OCI-LY1 (cell line): ENCODE measurements around the gene HOXC4.

Source experiments
- H2AFZ ChIP-seq: fragments of 200-600 bp; sonication (generic), shearing (Covaris generic); 2 replicates; pipeline ENCODE4 v1.6.0; 2014; ENCODE audit warnings: antibody characterized with exemption, mild to moderate bottlenecking, low read length
- H3F3A ChIP-seq: fragments of 200-600 bp; sonication (generic), shearing (Covaris generic); 2 replicates; pipeline ENCODE4 v1.6.0; 2014; ENCODE audit warnings: mild to moderate bottlenecking, antibody characterized with exemption, low read length, moderate library complexity; ENCODE audit not compliant: insufficient read depth
- H3K27ac ChIP-seq: fragments of 200-600 bp; sonication (generic); 2 replicates; pipeline ENCODE4 v1.5.1; 2014; ENCODE audit warnings: low read length, mixed run types, mild to moderate bottlenecking, low read depth; ENCODE audit not compliant: poor library complexity, severe bottlenecking
- H3K27me3 ChIP-seq: fragments of 200-600 bp; sonication (generic); 2 replicates; pipeline ENCODE4 v1.6.0; 2014; ENCODE audit warnings: antibody characterized with exemption, mild to moderate bottlenecking, low read length, moderate library complexity; ENCODE audit not compliant: insufficient read depth
- H3K36me3 ChIP-seq: fragments of 200-600 bp; sonication (generic); 2 replicates; pipeline ENCODE4 v1.6.1; 2014; ENCODE audit warnings: mild to moderate bottlenecking, antibody characterized with exemption, low read length, moderate library complexity, mixed read lengths; ENCODE audit not compliant: insufficient read depth
- H3K4me1 ChIP-seq: fragments of 200-600 bp; sonication (generic); 2 replicates; pipeline ENCODE4 v1.5.1; 2014; ENCODE audit warnings: mild to moderate bottlenecking, low read length, moderate library complexity; ENCODE audit not compliant: insufficient read depth, severe bottlenecking
- H3K4me2 ChIP-seq: fragments of 200-600 bp; sonication (generic), shearing (Covaris generic); 2 replicates; pipeline ENCODE4 v1.6.1; 2014; ENCODE audit warnings: low read length
- H3K4me3 ChIP-seq: fragments of 200-600 bp; sonication (generic); 2 replicates; pipeline ENCODE4 v1.5.1; 2014; ENCODE audit warnings: low read length, low read depth, mild to moderate bottlenecking, mixed read lengths; ENCODE audit not compliant: poor library complexity, severe bottlenecking
- H3K79me2 ChIP-seq: fragments of 200-600 bp; shearing (Covaris generic); 2 replicates; pipeline ENCODE4 v1.6.1; 2016; ENCODE audit warnings: mixed run types, low read length, mixed read lengths; ENCODE audit not compliant: insufficient read depth
- H3K9ac ChIP-seq: fragments of 200-600 bp; sonication (generic), shearing (Covaris generic); 2 replicates; pipeline ENCODE4 v1.6.1; 2014; ENCODE audit warnings: mild to moderate bottlenecking, low read length, mixed read lengths
- H3K9me2 ChIP-seq: fragments of 200-600 bp; sonication (generic), shearing (Covaris generic); 2 replicates; pipeline ENCODE4 v1.6.1; 2014; ENCODE audit warnings: low read depth, mild to moderate bottlenecking, low read length, mixed read lengths
- H3K9me3 ChIP-seq: fragments of 200-600 bp; shearing (Covaris generic); 2 replicates; pipeline ENCODE4 v1.6.1; 2014; ENCODE audit warnings: low read length, mixed read lengths
- H4K20me1 ChIP-seq: fragments of 200-600 bp; sonication (generic), shearing (Covaris generic); 2 replicates; pipeline ENCODE4 v1.6.0; 2016; ENCODE audit warnings: mild to moderate bottlenecking, low read length; ENCODE audit not compliant: insufficient read depth
- CTCF ChIP-seq: fragments of 200-600 bp; sonication (generic), shearing (Covaris generic); IDR thresholded peaks from 2 replicates; pipeline ENCODE4 v1.5.1; 2017; ENCODE audit warnings: mild to moderate bottlenecking, antibody characterized with exemption, low read length, moderate library complexity, mixed read lengths
- EZH2 ChIP-seq: fragments of 200-600 bp; sonication (generic), shearing (Covaris generic); IDR thresholded peaks from 2 replicates; pipeline ENCODE4 v1.8.0; 2017; ENCODE audit warnings: borderline replicate concordance, mixed run types, mild to moderate bottlenecking, antibody characterized with exemption, low read length, moderate library complexity, mixed read lengths

Gene HOXC4

GRCh38 chr12:54053751-54054741 lies at the start of gene HOXC4:
Gene HOXC4 (plus strand): TSS chr12:54053835. CDS start chr12:54053923, 88 bp downstream.
- H3K79me2 ChIP-seq = no peaks in the 10 kb centered on the region
- H4K20me1 ChIP-seq = no peaks in the 10 kb centered on the region
- H3F3A ChIP-seq = no peaks in the 10 kb centered on the region
- H3K9ac ChIP-seq = peak within 1 kb of the TSS; percentile 91
- peak within 1 kb of the TSS; percentile 81 for H3K4me2 ChIP-seq
- H3K4me1 ChIP-seq = peaks cover 31% of the 10 kb centered on the region
- peak within 1 kb of the TSS; percentile 65 for H2AFZ ChIP-seq
- TF ChIP-seq CTCF (no peak), EZH2 (no peak)
- H3K36me3 ChIP-seq = no peaks in the 10 kb centered on the region
- peak within 1 kb of the TSS; percentile 62 for H3K27ac ChIP-seq
- H3K9me2 ChIP-seq = no peaks in the 10 kb centered on the region
- H3K4me3 ChIP-seq = peak within 1 kb of the TSS; percentile 77
- no peaks in the 10 kb centered on the region for H3K9me3 ChIP-seq
- no peaks in the 10 kb centered on the region for H3K27me3 ChIP-seq

- no peak overlapping the region for H3K4me3 ChIP-seq
- no peak overlapping the region for H2AFZ ChIP-seq
- no peaks in the 10 kb centered on the region for H3K36me3 ChIP-seq
- no peaks in the 10 kb centered on the region for H3K79me2 ChIP-seq
- H3F3A ChIP-seq = no peaks in the 10 kb centered on the region
- H3K9ac ChIP-seq = no peak overlapping the region
- H3K27me3 ChIP-seq = no peaks in the 10 kb centered on the region
- peaks cover 6% of the 10 kb centered on the region for H3K4me1 ChIP-seq
- no peaks in the 10 kb centered on the region for H4K20me1 ChIP-seq
- no peak overlapping the region for H3K27ac ChIP-seq
- TF ChIP-seq EZH2 (no peak), CTCF (no peak)
- H3K9me2 ChIP-seq = no peaks in the 10 kb centered on the region
- no peak overlapping the region for H3K4me2 ChIP-seq
- no peaks in the 10 kb centered on the region for H3K9me3 ChIP-seq
Observed at GRCh38 chr12:54004063-54004840, 49.4 kb upstream of the HOXC4 start.

GRCh38 chr12:54004841-54005530 lies 48.6 kb upstream of the HOXC4 start:
- no peaks in the 10 kb centered on the region for H3K79me2 ChIP-seq
- H3K4me1 ChIP-seq = peaks cover 6% of the 10 kb centered on the region
- H4K20me1 ChIP-seq = no peaks in the 10 kb centered on the region
- no peaks in the 10 kb centered on the region for H3F3A ChIP-seq
- H3K4me3 ChIP-seq = no peak overlapping the region
- no peak overlapping the region for H3K4me2 ChIP-seq
- 0 out of 2 replicates have a peak, but pooled peaks cover 4% of the 10 kb centered on the region for H3K27me3 ChIP-seq
- no peaks in the 10 kb centered on the region for H3K36me3 ChIP-seq
- H3K9me3 ChIP-seq = no peaks in the 10 kb centered on the region
- TF ChIP-seq EZH2 (no peak), CTCF (no peak)
- no peaks in the 10 kb centered on the region for H3K9me2 ChIP-seq
- no peak overlapping the region for H3K27ac ChIP-seq
- no peak overlapping the region for H3K9ac ChIP-seq
- H2AFZ ChIP-seq = no peak overlapping the region
